B cell (primary cell): Measurements from ENCODE around the gene ATP2A1. TPM values are rescaled to one million over a fixed set of nuclear protein-coding genes. Genes with fewer than 3 reads are reported as not detected.

Experiments used
- ATAC-seq: fragments of 200-7000 bp; cut with Tn5 transposase; one replicate; pipeline ENCODE4 v1.10.0; 2021; ENCODE audit warnings: low read depth, mild to moderate bottlenecking, moderate number of reproducible peaks, moderate library complexity
- CTCF ChIA-PET: fragments of 350-600 bp; sonication (Branson Sonifier 250); formaldehyde crosslinking; loops from one replicate; lab custom pipeline; 2021; ENCODE audit warnings: antibody characterized with exemption, inconsistent platforms; lab: Charles Lee
- POLR2A ChIA-PET: fragments of 350-600 bp; sonication (Branson Sonifier 250); formaldehyde crosslinking; loops from one replicate; lab custom pipeline; 2021; ENCODE audit warnings: antibody characterized with exemption; lab: Charles Lee
- DNase-seq: peaks from one replicate; pipeline ENCODE4 v3.0.0; 2013
- H2AFZ ChIP-seq: 2 replicates; pipeline ENCODE4 v1.6.1; 2012; ENCODE audit warnings: mild to moderate bottlenecking, low read depth, low read length; ENCODE audit not compliant: insufficient read depth, poor library complexity, severe bottlenecking
- H3K27ac ChIP-seq, 2 donors: 1 replicate in 1 of 2; 2 replicates in 1 of 2; pipeline ENCODE4 v1.5.1; 2012 to 2013; ENCODE audit warnings: low read length in 2 of 2, mild to moderate bottlenecking in 2 of 2, moderate library complexity in 1 of 2
- H3K27me3 ChIP-seq, 4 experiments: fragments of 200-600 bp in 1 of 4; sonication (generic) in 1 of 4; replicated peaks in 1 of 4; 1 replicate in 2 of 4; 2 replicates in 2 of 4; pipeline versions ENCODE4 v1.6.1 to v1.7.0; 2013 to 2016; ENCODE audit warnings: low read length in 3 of 4, mild to moderate bottlenecking in 2 of 4, mixed read lengths in 1 of 4, moderate library complexity in 1 of 4; ENCODE audit not compliant: insufficient read depth in 4 of 4, control insufficient read depth in 3 of 4; ENCODE audit errors: control extremely low read depth in 1 of 4
- H3K36me3 ChIP-seq, 2 experiments: replicated peaks in 1 of 2; 1 replicate in 1 of 2; 2 replicates in 1 of 2; pipeline versions ENCODE4 v1.6.1 to v1.7.1; 2013; ENCODE audit warnings: low read length in 1 of 2; ENCODE audit not compliant: insufficient read depth in 2 of 2, control insufficient read depth in 1 of 2; ENCODE audit errors: control extremely low read depth in 1 of 2, extremely low read depth in 1 of 2
- H3K4me1 ChIP-seq, 2 donors: fragments of 200-600 bp in 1 of 2; sonication (generic) in 1 of 2; 1 replicate in 1 of 2; 2 replicates in 1 of 2; pipeline versions ENCODE4 v1.5.1 to v1.6.1; 2013 to 2017; ENCODE audit warnings: low read length in 2 of 2; ENCODE audit not compliant: control insufficient read depth in 2 of 2, insufficient read depth in 2 of 2
- H3K4me2 ChIP-seq: replicated peaks from 2 replicates; pipeline ENCODE3; 2012; ENCODE audit warnings: mild to moderate bottlenecking, low read depth, low read length; ENCODE audit not compliant: poor library complexity, severe bottlenecking
- H3K4me3 ChIP-seq, 5 experiments: fragments of 200-600 bp in 1 of 5; sonication (generic) in 1 of 5; 1 replicate in 3 of 5; 2 replicates in 2 of 5; pipeline versions ENCODE4 v1.5.1 to v1.7.0; 2011 to 2016; ENCODE audit warnings: low read length in 4 of 5, mild to moderate bottlenecking in 4 of 5, low read depth in 2 of 5, control low read depth in 1 of 5, moderate library complexity in 1 of 5; ENCODE audit not compliant: insufficient read depth in 1 of 5; ENCODE audit errors: control extremely low read depth in 1 of 5, extremely low read depth in 1 of 5
- H3K79me2 ChIP-seq: fragments of 200-600 bp; sonication (generic); one replicate; pipeline ENCODE4 v1.6.0; 2016; ENCODE audit warnings: low read length; ENCODE audit not compliant: control insufficient read depth, insufficient read depth
- H3K9ac ChIP-seq: fragments of 200-600 bp; sonication (generic); 2 replicates; pipeline ENCODE4 v1.6.1; 2017; ENCODE audit warnings: mild to moderate bottlenecking, low read length, moderate library complexity
- H3K9me3 ChIP-seq, 3 donors: one replicate each; pipeline versions ENCODE4 v1.6.1 to v1.7.1; 2013; ENCODE audit warnings: low read length in 2 of 3; ENCODE audit not compliant: control insufficient read depth in 2 of 3, insufficient read depth in 1 of 3; ENCODE audit errors: control extremely low read depth in 1 of 3
- H4K20me1 ChIP-seq: 2 replicates; pipeline ENCODE4 v1.6.0; 2012; ENCODE audit warnings: mild to moderate bottlenecking, low read length; ENCODE audit not compliant: insufficient read depth, control insufficient read depth, poor library complexity, severe bottlenecking
- H3K27ac Mint-ChIP-seq: one replicate; pipeline ENCODE4 v1.8.0; 2021; ENCODE audit warnings: mixed read lengths
- H3K27me3 Mint-ChIP-seq: one replicate; pipeline ENCODE4 v1.8.0; 2021; ENCODE audit warnings: mixed read lengths
- H3K4me1 Mint-ChIP-seq: one replicate; pipeline ENCODE4 v1.8.0; 2021; ENCODE audit warnings: mixed read lengths
- H3K4me3 Mint-ChIP-seq: one replicate; pipeline ENCODE4 v1.8.0; 2021; ENCODE audit warnings: mixed read lengths
- H3K9me3 Mint-ChIP-seq: one replicate; pipeline ENCODE4 v1.8.0; 2022; ENCODE audit warnings: mixed read lengths; ENCODE audit not compliant: insufficient read depth
- CTCF ChIP-seq: fragments of 200-600 bp; IDR thresholded peaks from one replicate; pipeline ENCODE4 v1.8.0; 2022; ENCODE audit warnings: antibody characterized with exemption, mild to moderate bottlenecking
- EZH2 ChIP-seq: IDR thresholded peaks from 2 replicates; pipeline ENCODE4 v1.6.1; 2012; ENCODE audit warnings: borderline replicate concordance, low read depth, mild to moderate bottlenecking, moderate library complexity, low read length; ENCODE audit not compliant: insufficient read depth, poor library complexity, severe bottlenecking
- whole genome bisulfite sequencing: methylation state at CpG from one replicate; pipeline ENCODE4 v1.1.5; 2013; ENCODE audit warnings: missing lambda C conversion rate; ENCODE audit not compliant: insufficient coverage; 5-methylcytosine and 5-hydroxymethylcytosine counted together
- intact Hi-C: fragments of 100-400 bp; cut with micrococcal nuclease; formaldehyde crosslinking; loops from one replicate; pipeline ENCODE4 v1.10.0; 2022
- polyA plus RNA-seq: library from polyadenylated mRNA; depleted of rRNA; stranded (reverse); fragments of >200 nt; gene quantifications from 2 replicates; pipeline ENCODE4 v1.2.3, GENCODE V29; 2012
- total RNA-seq, 2 donors: library from RNA; stranded (reverse); fragments of 120-200 nt in 1 of 2; gene quantifications; 1 replicate in 1 of 2; 2 replicates in 1 of 2; pipeline versions ENCODE4 v1.2.3 to v1.2.4, GENCODE V29; 2013 to 2022

ATP2A1 gene
- total and polyA plus RNA-seq, 2 donors (not counting 1 experiment from before 2014, with no cell fraction given): 0.31 to 0.84 TPM

DNA sequence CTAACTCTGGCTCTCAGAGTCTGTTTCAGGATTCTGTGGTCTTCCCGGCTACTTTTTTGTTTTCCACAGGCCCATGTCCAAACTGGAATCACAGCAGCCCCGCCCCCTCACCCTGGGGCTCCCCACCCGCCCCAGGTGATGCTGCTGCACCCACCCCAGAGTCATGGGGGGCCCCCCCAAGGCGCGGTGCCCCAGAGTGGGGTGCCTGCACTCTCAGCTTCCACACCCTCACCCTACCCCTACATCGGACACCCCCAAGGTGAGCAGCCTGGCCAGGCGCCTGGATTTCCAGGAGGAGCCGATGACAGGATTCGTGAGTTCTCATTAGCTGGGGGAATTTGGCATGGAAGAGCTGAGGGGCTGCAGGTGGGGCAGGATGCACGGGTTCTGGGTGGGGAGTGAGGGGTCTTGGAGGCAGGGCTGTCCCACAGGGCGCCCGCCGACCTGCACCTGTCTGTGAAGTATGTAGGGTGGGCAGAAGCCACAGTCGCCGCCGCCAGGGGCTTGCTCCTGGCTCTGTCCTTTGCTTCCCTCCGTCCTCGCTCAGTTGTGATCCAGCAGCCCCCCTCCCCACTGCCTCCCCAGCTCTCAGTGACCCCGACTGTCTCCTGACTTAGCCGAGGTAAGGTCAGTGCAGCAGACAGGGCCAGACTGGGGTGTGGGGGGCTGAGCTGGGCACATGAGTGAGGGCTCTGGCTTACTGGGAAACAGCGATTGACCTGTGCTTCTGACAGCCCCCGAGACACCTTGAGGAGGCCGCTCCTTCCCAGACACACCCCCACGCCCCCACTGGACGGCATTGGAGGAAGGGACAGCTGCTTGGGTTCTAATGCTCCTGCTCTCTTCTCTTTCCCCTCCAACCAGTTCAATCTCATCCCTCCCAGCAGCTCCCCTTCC is 42.2 kb upstream of the ATP2A1 start:
- no peak for ATAC-seq
- Histone ChIP-seq H3K4me3 (no peak overlapping the region), H3K9me3 (no peaks in the 10 kb centered on the region), H3K27me3 (no peaks in the 10 kb centered on the region), H3K4me1 (no peaks in the 10 kb centered on the region), H4K20me1 (peaks cover 54% of the 10 kb centered on the region), H3K9ac (no peak overlapping the region), H3K4me2 (no peak overlapping the region), H3K36me3 (peaks cover 2 to 66% of the 10 kb centered on the region in 2 experiments), H3K79me2 (peaks cover 26% of the 10 kb centered on the region), H2AFZ (no peak overlapping the region), H3K27ac (no peak overlapping the region)
- Mint-ChIP-seq H3K4me3 (no peak overlapping the region), H3K27me3 (no peaks in the 10 kb centered on the region), H3K4me1 (no peaks in the 10 kb centered on the region), H3K9me3 (no peaks in the 10 kb centered on the region), H3K27ac (no peak overlapping the region)
- ChIA-PET CTCF (interaction anchor here (1.1 kb wide), 1 partner anchor 109 kb away, joined by 3 read pairs; no protein-coding TSS in a partner anchor), POLR2A (no interaction called here)
- intact Hi-C loops: no loop called here
- no peak for DNase-seq
- TF ChIP-seq CTCF: no peak
- no peak for TF ChIP-seq EZH2
- 98% methylated on average over 7 of the region's 25 CpGs for WGBS

GRCh38 chr16:28836761-28837064 is 41.6 kb upstream of the ATP2A1 start:
- H3K9me3 Mint-ChIP-seq: no peaks in the 10 kb centered on the region
- Histone ChIP-seq H3K4me2 (no peak overlapping the region), H3K4me3 (no peak overlapping the region), H3K27ac (no peak overlapping the region), H2AFZ (no peak overlapping the region), H3K4me1 (no peaks in the 10 kb centered on the region), H3K9ac (no peak overlapping the region), H3K27me3 (no peaks in the 10 kb centered on the region), H3K79me2 (peaks cover 24% of the 10 kb centered on the region), H3K9me3 (no peaks in the 10 kb centered on the region), H3K36me3 (peaks cover 2 to 60% of the 10 kb centered on the region in 2 experiments), H4K20me1 (peaks cover 51% of the 10 kb centered on the region)
- H3K27ac Mint-ChIP-seq: no peak overlapping the region
- intact Hi-C loops: no loop called here
- H3K27me3 Mint-ChIP-seq: no peaks in the 10 kb centered on the region
- WGBS: no CpG with 5 or more reads among the region's 8 CpGs
- no peak for ATAC-seq
- DNase-seq: no peak
- TF ChIP-seq CTCF: no peak
- no peak for TF ChIP-seq EZH2
- H3K4me3 Mint-ChIP-seq: no peak overlapping the region
- no peaks in the 10 kb centered on the region for H3K4me1 Mint-ChIP-seq
- ChIA-PET CTCF (interaction anchor here (1.1 kb wide), 1 partner anchor 108 kb away, joined by 3 read pairs; no protein-coding TSS in a partner anchor), POLR2A (no interaction called here)
